ENCODE measurements around the gene MKS1.
A peak's percentile ranks its signal among the peaks of the same experiment; 100 is the strongest.

MKS1 gene

GRCh38 chr17:58156839-58157803 is 61.9 kb downstream of the MKS1 start:
- DNase-seq, result peak; percentile 88

Data from hematopoietic multipotent progenitor cell treated with erythropoietin and hydrocortisone succinate and interleukin-3 and kit ligand, for 4 days (in vitro differentiated cells).